Measurements from ENCODE around the gene JAZF1.
A peak's percentile ranks its signal among the peaks of the same experiment; 100 is the strongest.

Gene JAZF1

GRCh38 chr7:27822245-27822644 is 358.4 kb downstream of the JAZF1 start:
- no peak overlapping the region for H3K27ac Mint-ChIP-seq

GRCh38 chr7:27812706-27813105 is 367.9 kb downstream of the JAZF1 start:
- no peak for ATAC-seq
- H3K36me3 Mint-ChIP-seq, result peaks cover 90% of the 10 kb centered on the region
- DNase-seq (ENCODE audit: low spot score in 2 of 2), result no peak
- no peaks in the 10 kb centered on the region for H3K4me1 Mint-ChIP-seq
- no peaks in the 10 kb centered on the region for H3K9me3 Mint-ChIP-seq
- H3K27ac Mint-ChIP-seq, result no peak overlapping the region
- no peak overlapping the region for H3K4me3 Mint-ChIP-seq

More at GRCh38 chr7:27822245-27822644, 358.4 kb downstream of the JAZF1 start:
- ATAC-seq, result no peak
- Mint-ChIP-seq H3K9me3 (no peaks in the 10 kb centered on the region), H3K4me3 (no peak overlapping the region), H3K4me1 (no peaks in the 10 kb centered on the region), H3K36me3 (peaks cover 82% of the 10 kb centered on the region)
- DNase-seq (ENCODE audit: low spot score in 2 of 2), result no peak

GRCh38 chr7:27810186-27810585 is 370.4 kb downstream of the JAZF1 start:
- DNase-seq (ENCODE audit: low spot score in 2 of 2) (no peak), ATAC-seq (no peak)
- Mint-ChIP-seq H3K4me1 (no peaks in the 10 kb centered on the region), H3K4me3 (no peak overlapping the region), H3K36me3 (peaks cover 83% of the 10 kb centered on the region), H3K27ac (peak overlapping the region; percentile 7), H3K9me3 (no peaks in the 10 kb centered on the region)

GRCh38 chr7:27808626-27809025 is 372.0 kb downstream of the JAZF1 start:
- Mint-ChIP-seq H3K9me3 (no peaks in the 10 kb centered on the region), H3K36me3 (peaks cover 82% of the 10 kb centered on the region), H3K4me1 (no peaks in the 10 kb centered on the region), H3K27ac (peak overlapping the region; percentile 5), H3K4me3 (no peak overlapping the region)
- ATAC-seq (no peak), DNase-seq (ENCODE audit: low spot score in 2 of 2) (no peak)

- Mint-ChIP-seq H3K4me3 (no peak overlapping the region), H3K27ac (no peak overlapping the region), H3K4me1 (peaks cover 11% of the 10 kb centered on the region), H3K9me3 (no peaks in the 10 kb centered on the region), H3K36me3 (peaks cover 84% of the 10 kb centered on the region)
- no peak for ATAC-seq
- no peak for DNase-seq (ENCODE audit: low spot score in 2 of 2)
Measured at GRCh38 chr7:27804139-27804538, 376.5 kb downstream of the JAZF1 start.

GRCh38 chr7:27802999-27803398 is 377.6 kb downstream of the JAZF1 start:
- DNase-seq (ENCODE audit: low spot score in 2 of 2), result no peak
- ATAC-seq, result no peak
- Mint-ChIP-seq H3K4me3 (no peak overlapping the region), H3K27ac (no peak overlapping the region), H3K4me1 (peaks cover 11% of the 10 kb centered on the region), H3K36me3 (peaks cover 91% of the 10 kb centered on the region), H3K9me3 (no peaks in the 10 kb centered on the region)

- ATAC-seq, result no peak
- peaks cover 100% of the 10 kb centered on the region for H3K36me3 Mint-ChIP-seq
- no peak overlapping the region for H3K27ac Mint-ChIP-seq
- peaks cover 11% of the 10 kb centered on the region for H3K4me1 Mint-ChIP-seq
- no peak overlapping the region for H3K4me3 Mint-ChIP-seq
- no peaks in the 10 kb centered on the region for H3K9me3 Mint-ChIP-seq
- DNase-seq (ENCODE audit: low spot score in 2 of 2), result no peak
Measured at GRCh38 chr7:27799212-27799611, 381.4 kb downstream of the JAZF1 start.

- no peaks in the 10 kb centered on the region for H3K9me3 Mint-ChIP-seq
- no peak for ATAC-seq
- DNase-seq (ENCODE audit: low spot score in 2 of 2), result no peak
- H3K4me3 Mint-ChIP-seq, result no peak overlapping the region
- no peak overlapping the region for H3K27ac Mint-ChIP-seq
- peaks cover 100% of the 10 kb centered on the region for H3K36me3 Mint-ChIP-seq
- no peaks in the 10 kb centered on the region for H3K4me1 Mint-ChIP-seq
Measured at GRCh38 chr7:27795977-27796376, 384.6 kb downstream of the JAZF1 start.

GRCh38 chr7:27793780-27794179 is 386.8 kb downstream of the JAZF1 start:
- Mint-ChIP-seq H3K9me3 (no peaks in the 10 kb centered on the region), H3K4me3 (no peak overlapping the region), H3K36me3 (peaks cover 100% of the 10 kb centered on the region), H3K27ac (no peak overlapping the region), H3K4me1 (no peaks in the 10 kb centered on the region)
- DNase-seq (ENCODE audit: low spot score in 2 of 2) (no peak), ATAC-seq (no peak)

- H3K4me3 Mint-ChIP-seq, result no peak overlapping the region
- ATAC-seq, result no peak
- H3K36me3 Mint-ChIP-seq, result peaks cover 94% of the 10 kb centered on the region
- H3K27ac Mint-ChIP-seq, result no peak overlapping the region
- no peak for DNase-seq (ENCODE audit: low spot score in 2 of 2)
- H3K4me1 Mint-ChIP-seq, result peaks cover 6% of the 10 kb centered on the region
- no peaks in the 10 kb centered on the region for H3K9me3 Mint-ChIP-seq
Measured at GRCh38 chr7:27788437-27788836, 392.2 kb downstream of the JAZF1 start.

- DNase-seq (ENCODE audit: low spot score in 2 of 2) (peak in 1 of 2 donors; percentile 20), ATAC-seq (peak; percentile 88)
- no peak overlapping the region for H3K27ac Mint-ChIP-seq
- H3K36me3 Mint-ChIP-seq, result peaks cover 77% of the 10 kb centered on the region
- H3K4me1 Mint-ChIP-seq, result peaks cover 12% of the 10 kb centered on the region
- no peak overlapping the region for H3K4me3 Mint-ChIP-seq
- H3K9me3 Mint-ChIP-seq, result no peaks in the 10 kb centered on the region
Measured at GRCh38 chr7:27784399-27785053, 396.1 kb downstream of the JAZF1 start.

GRCh38 chr7:27782849-27783248 is 397.7 kb downstream of the JAZF1 start:
- peak overlapping the region; percentile 27 for H3K27ac Mint-ChIP-seq
- peak; percentile 87 for ATAC-seq
- DNase-seq (ENCODE audit: low spot score in 2 of 2), result no peak
- peaks cover 76% of the 10 kb centered on the region for H3K36me3 Mint-ChIP-seq
- H3K4me1 Mint-ChIP-seq, result peaks cover 14% of the 10 kb centered on the region
- no peaks in the 10 kb centered on the region for H3K9me3 Mint-ChIP-seq
- H3K4me3 Mint-ChIP-seq, result no peak overlapping the region

GRCh38 chr7:27781188-27781587 is 399.4 kb downstream of the JAZF1 start:
- peaks cover 74% of the 10 kb centered on the region for H3K36me3 Mint-ChIP-seq
- H3K4me3 Mint-ChIP-seq, result no peak overlapping the region
- no peak overlapping the region for H3K27ac Mint-ChIP-seq
- ATAC-seq, result no peak
- no peak for DNase-seq (ENCODE audit: low spot score in 2 of 2)
- peaks cover 22% of the 10 kb centered on the region for H3K4me1 Mint-ChIP-seq
- H3K9me3 Mint-ChIP-seq, result no peaks in the 10 kb centered on the region
